Measurements from ENCODE around the gene CORO7. TPM values are rescaled to one million over a fixed set of nuclear protein-coding genes. Genes with fewer than 3 reads are reported as not detected.
A peak's percentile ranks its signal among the peaks of the same experiment; 100 is the strongest.

Gene CORO7
- total and polyA plus RNA-seq, 11 donors, result 7.2 to 39.7 (median 10.1) TPM

GRCh38 chr16:4388271-4389021 lies 27.9 kb downstream of the CORO7 start:
- Histone ChIP-seq H3K27ac (peak overlapping the region; percentile 15 to 91 (median 70)), H3K27me3 (no peaks in the 10 kb centered on the region), H3K4me3 (no peak overlapping the region), H3K4me1 (peaks cover 0 to 75% (median 31%) of the 10 kb centered on the region in 12 donors), H3K36me3 (peaks cover 0 to 94% (median 13%) of the 10 kb centered on the region in 9 donors), H3K9me3 (no peaks in the 10 kb centered on the region)
- DNase-seq (peak; percentile 60 to 77 (median 75)), ATAC-seq (peak in 3 of 4 donors; percentile 11 to 50 (median 36))
- WGBS, 4 donors, result 70 to 82% (median 76%) methylated on average over 10 to 19 of the region's 19 CpGs
- intact Hi-C loops (cut with DNase I), result loop anchor here in 1 of 10 donors (2.0 kb wide), 1 partner anchor 18 kb away; the partner anchor contains the start of gene VASN
- TF ChIP-seq POLR2A (IDR thresholded peaks at IDR 0.05), result no peak
- TF ChIP-seq, protein P1, sequence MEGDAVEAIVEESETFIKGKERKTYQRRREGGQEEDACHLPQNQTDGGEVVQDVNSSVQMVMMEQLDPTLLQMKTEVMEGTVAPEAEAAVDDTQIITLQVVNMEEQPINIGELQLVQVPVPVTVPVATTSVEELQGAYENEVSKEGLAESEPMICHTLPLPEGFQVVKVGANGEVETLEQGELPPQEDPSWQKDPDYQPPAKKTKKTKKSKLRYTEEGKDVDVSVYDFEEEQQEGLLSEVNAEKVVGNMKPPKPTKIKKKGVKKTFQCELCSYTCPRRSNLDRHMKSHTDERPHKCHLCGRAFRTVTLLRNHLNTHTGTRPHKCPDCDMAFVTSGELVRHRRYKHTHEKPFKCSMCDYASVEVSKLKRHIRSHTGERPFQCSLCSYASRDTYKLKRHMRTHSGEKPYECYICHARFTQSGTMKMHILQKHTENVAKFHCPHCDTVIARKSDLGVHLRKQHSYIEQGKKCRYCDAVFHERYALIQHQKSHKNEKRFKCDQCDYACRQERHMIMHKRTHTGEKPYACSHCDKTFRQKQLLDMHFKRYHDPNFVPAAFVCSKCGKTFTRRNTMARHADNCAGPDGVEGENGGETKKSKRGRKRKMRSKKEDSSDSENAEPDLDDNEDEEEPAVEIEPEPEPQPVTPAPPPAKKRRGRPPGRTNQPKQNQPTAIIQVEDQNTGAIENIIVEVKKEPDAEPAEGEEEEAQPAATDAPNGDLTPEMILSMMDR (IDR thresholded peaks at IDR 0.05), result no peak

DNA sequence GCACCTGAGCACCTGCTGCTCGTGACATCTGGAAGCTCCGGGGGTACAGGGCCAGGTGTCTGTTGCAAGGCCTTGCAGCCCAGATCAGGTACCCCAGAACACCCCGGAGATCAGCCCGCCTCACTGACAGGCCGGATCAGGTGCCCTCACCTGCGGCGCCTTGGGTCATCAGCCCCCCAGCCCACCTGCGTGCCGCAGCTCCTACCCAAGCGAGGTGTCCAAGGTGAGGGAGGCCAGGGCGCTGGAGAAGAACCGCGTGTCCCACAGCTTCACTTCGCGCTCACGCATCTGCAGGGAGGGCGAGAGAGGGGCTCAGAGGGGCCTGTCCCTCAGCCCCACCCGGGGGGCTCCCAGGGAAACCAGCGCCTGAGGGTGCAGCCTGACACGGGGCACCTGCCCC lies 28.6 kb downstream of the CORO7 start:
- DNase-seq (peak; percentile 7 to 58 (median 25)), ATAC-seq (no peak)
- WGBS, 4 donors, result 74 to 91% (median 83%) methylated on average over 13 to 20 of the region's 20 CpGs
- H3K27me3 ChIP-seq, result no peaks in the 10 kb centered on the region
- H3K27ac ChIP-seq, result peak overlapping the region in 10 of 12 donors; percentile 8 to 85 (median 62)
- peaks cover 0 to 94% (median 16%) of the 10 kb centered on the region in 9 donors for H3K36me3 ChIP-seq
- H3K9me3 ChIP-seq, result no peaks in the 10 kb centered on the region
- TF ChIP-seq, protein P1 (IDR thresholded peaks at IDR 0.05), result no peak
- no peak for TF ChIP-seq POLR2A (IDR thresholded peaks at IDR 0.05)
- peaks cover 0 to 69% (median 28%) of the 10 kb centered on the region in 12 donors for H3K4me1 ChIP-seq
- no peak overlapping the region for H3K4me3 ChIP-seq
- intact Hi-C loops (cut with DNase I), result loop anchor here in 1 of 10 donors (2.0 kb wide), 1 partner anchor 17 kb away; the partner anchor contains the start of gene VASN

DNA sequence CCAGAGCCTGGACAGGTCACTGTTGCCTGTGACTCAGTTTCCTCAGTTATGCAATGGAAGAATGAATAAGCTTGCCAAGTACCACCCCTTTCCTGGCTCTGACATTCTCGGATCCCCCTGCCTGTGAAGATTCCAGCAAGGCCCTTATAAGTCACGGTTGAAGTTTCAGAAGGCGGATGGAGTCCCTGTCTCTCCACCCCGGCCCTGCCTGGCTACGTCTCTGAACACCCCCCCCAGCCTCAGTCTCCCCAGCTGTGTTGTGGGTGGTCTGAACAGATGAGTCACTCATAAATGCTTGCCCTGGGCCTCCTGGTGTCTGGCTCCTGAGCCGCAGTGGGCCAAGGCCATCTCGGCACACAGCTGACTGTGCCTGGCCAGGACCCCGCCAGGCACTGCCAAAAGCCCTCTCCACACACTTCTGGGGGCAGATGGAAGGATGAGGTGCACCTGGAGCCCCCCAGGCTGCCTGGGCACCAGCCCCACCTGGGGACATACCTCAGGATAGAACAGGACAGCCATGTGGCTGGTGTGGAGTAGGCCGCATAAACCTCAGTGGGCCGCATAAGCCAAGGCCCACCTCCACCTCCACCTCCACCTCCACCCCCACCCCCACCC lies 29.3 kb downstream of the CORO7 start:
- TF ChIP-seq, protein P1 (IDR thresholded peaks at IDR 0.05), result no peak
- no peak for TF ChIP-seq POLR2A (IDR thresholded peaks at IDR 0.05)
- H3K4me1 ChIP-seq, result peaks cover 0 to 62% (median 21%) of the 10 kb centered on the region in 12 donors
- H3K9me3 ChIP-seq, result no peaks in the 10 kb centered on the region
- ATAC-seq, result peak in 2 of 4 donors; percentile 4 to 44
- no peak overlapping the region for H3K4me3 ChIP-seq
- H3K27ac ChIP-seq, result peak overlapping the region in 10 of 12 donors; percentile 8 to 85 (median 45)
- WGBS, 4 donors, result 75 to 86% (median 83%) methylated on average over 9 to 10 of the region's 10 CpGs
- H3K36me3 ChIP-seq, result peaks cover 0 to 96% (median 23%) of the 10 kb centered on the region in 9 donors
- no peaks in the 10 kb centered on the region for H3K27me3 ChIP-seq
- intact Hi-C loops (cut with DNase I), result no loop called here
- peak in 2 of 5 donors; percentile 45 to 48 for DNase-seq

DNA sequence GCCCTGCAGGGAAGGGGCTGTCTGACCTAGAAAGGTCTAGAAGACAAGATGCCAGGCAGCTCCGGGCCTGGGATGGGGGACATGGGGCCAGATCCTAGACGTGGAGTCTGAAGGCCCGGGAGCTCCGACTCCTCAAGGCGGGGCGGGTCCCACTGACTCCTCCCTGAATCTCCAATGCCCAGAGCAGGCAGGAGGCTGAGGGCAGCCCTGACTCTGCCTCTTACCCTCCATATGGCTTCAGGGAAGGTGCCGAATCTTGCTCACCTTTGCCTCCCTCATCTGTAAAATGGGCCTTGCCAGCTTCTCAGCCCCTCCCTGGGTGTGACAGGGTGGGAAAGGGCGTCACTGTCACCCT lies 30.0 kb downstream of the CORO7 start:
- TF ChIP-seq, protein P1 (IDR thresholded peaks at IDR 0.05), result no peak
- no peak for TF ChIP-seq POLR2A (IDR thresholded peaks at IDR 0.05)
- peaks cover 0 to 97% (median 23%) of the 10 kb centered on the region in 9 donors for H3K36me3 ChIP-seq
- H3K27ac ChIP-seq, result peak overlapping the region in 10 of 12 donors; percentile 8 to 85 (median 36)
- DNase-seq (peak in 1 of 5 donors; percentile 62), ATAC-seq (peak in 1 of 4 donors; percentile 2)
- WGBS, 4 donors, result 55 to 82% (median 70%) methylated on average over 8 of the region's 8 CpGs
- peaks cover 0 to 58% (median 20%) of the 10 kb centered on the region in 12 donors for H3K4me1 ChIP-seq
- H3K4me3 ChIP-seq, result no peak overlapping the region
- H3K27me3 ChIP-seq, result no peaks in the 10 kb centered on the region
- no peaks in the 10 kb centered on the region for H3K9me3 ChIP-seq
- intact Hi-C loops (cut with DNase I), result no loop called here
